Uterus (tissue), 4 donors: ENCODE measurements around the gene CTIF. TPM values are rescaled to one million over a fixed set of nuclear protein-coding genes. Genes with fewer than 3 reads are reported as not detected.

ENCODE experiments used
- DNase-seq, 2 donors: peaks; one replicate each; pipeline ENCODE4 v3.0.0-alpha.2; 2019 to 2020
- H3K27ac ChIP-seq, 2 donors: fragments of 200-600 bp; sonication (generic); 1 replicate in 1 of 2; 2 replicates in 1 of 2; pipeline ENCODE4 v1.5.1; 2016 to 2018
- H3K27me3 ChIP-seq, 2 donors: fragments of 200-600 bp; sonication (generic); one replicate each; pipeline ENCODE4 v1.5.1; 2018 to 2019; ENCODE audit warnings: control low read depth in 1 of 2
- H3K36me3 ChIP-seq, 2 donors: fragments of 200-600 bp; sonication (generic); one replicate each; pipeline ENCODE4 v1.5.1; 2019; ENCODE audit warnings: control low read depth in 1 of 2
- H3K4me1 ChIP-seq, 2 donors: fragments of 200-600 bp; sonication (generic); one replicate each; pipeline ENCODE4 v1.5.1; 2018 to 2019; ENCODE audit warnings: control low read depth in 1 of 2
- H3K4me3 ChIP-seq, 2 donors: fragments of 200-600 bp; sonication (generic); 1 replicate in 1 of 2; 2 replicates in 1 of 2; pipeline ENCODE4 v1.5.1; 2018 to 2019; ENCODE audit warnings: mild to moderate bottlenecking in 1 of 2
- H3K9me3 ChIP-seq, 2 donors: fragments of 200-600 bp; sonication (generic); one replicate each; pipeline ENCODE4 v1.5.1; 2019; ENCODE audit warnings: control low read depth in 1 of 2
- POLR2A ChIP-seq, 2 donors: fragments of 450-650 bp; IDR thresholded peaks; one replicate each; pipeline ENCODE4 v1.6.1; 2016; ENCODE audit warnings: antibody characterized with exemption in 2 of 2, mild to moderate bottlenecking in 1 of 2, moderate library complexity in 1 of 2
- intact Hi-C: fragments of 100-400 bp; cut with DNase I; formaldehyde crosslinking; loops from one replicate; pipeline ENCODE4 v1.15.1; 2023; ENCODE audit warnings: low total_unique reads
- total RNA-seq, 4 donors: library from RNA; depleted of rRNA in 3 of 4; stranded (reverse); fragments of >200 nt in 3 of 4; gene quantifications; one replicate each; pipeline versions ENCODE4 v1.1.0 to v1.2.4, GENCODE V29; 2014 to 2023
- TF ChIP-seq, protein P1 (sequence below), 4 experiments: fragments of 200-600 bp in 2 of 4; fragments of 450-650 bp in 2 of 4; sonication (generic) in 2 of 4; IDR thresholded peaks; one replicate each; pipeline ENCODE4 v1.5.1; 2016 to 2019; ENCODE audit warnings: antibody characterized with exemption in 4 of 4, mild to moderate bottlenecking in 2 of 4, moderate library complexity in 1 of 4
- donor health status: DM: yes; HTN: yes; CAD: no.

CTIF gene
- total RNA-seq, 4 donors from 2014 or later: 11.3 to 94.3 (median 48.0) TPM

DNA sequence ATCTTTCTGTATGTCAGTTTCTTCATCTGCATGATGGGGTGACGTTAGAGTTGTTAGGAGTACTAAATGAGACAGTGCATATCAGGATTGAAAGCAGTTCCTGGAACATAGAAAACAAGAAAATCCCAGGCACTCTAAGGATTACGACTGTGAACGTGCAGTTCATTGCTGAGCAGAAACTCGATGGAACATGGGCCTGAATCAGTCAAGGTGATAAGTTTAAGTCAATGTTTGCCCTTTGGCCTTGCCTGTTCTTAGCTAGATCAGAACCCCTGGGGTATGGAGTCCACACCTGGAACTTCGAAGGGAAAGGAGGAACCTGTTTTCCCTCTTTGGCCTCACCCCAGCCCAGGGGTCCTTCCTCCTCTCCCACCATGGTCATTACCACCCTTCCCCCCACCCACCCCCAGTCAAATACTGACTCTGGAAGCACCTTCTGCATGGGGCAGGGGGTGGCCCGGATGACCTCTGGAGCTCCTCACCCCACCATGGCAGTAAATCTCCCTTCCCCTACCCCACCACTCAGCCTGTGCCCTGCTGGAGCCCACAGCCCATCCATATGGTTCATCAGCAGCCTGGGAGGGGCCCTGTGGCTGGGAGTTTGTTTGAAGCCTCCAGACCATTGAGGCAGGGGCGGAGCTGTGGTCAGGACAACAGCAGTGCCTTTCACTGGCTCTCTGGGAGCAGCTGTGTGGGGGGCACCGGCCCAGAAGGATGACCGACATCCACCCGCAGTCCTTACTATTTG, 247.8 kb downstream of the CTIF start:
- no peak overlapping the region for H3K27ac ChIP-seq
- no peaks in the 10 kb centered on the region for H3K27me3 ChIP-seq
- DNase-seq: peak in 1 of 2 donors; percentile 12
- no peaks in the 10 kb centered on the region for H3K9me3 ChIP-seq
- no peaks in the 10 kb centered on the region for H3K36me3 ChIP-seq
- no peak overlapping the region for H3K4me3 ChIP-seq
- peaks cover 0 to 11% of the 10 kb centered on the region in 2 donors for H3K4me1 ChIP-seq
- intact Hi-C loops: no loop called here
- TF ChIP-seq, protein P1, sequence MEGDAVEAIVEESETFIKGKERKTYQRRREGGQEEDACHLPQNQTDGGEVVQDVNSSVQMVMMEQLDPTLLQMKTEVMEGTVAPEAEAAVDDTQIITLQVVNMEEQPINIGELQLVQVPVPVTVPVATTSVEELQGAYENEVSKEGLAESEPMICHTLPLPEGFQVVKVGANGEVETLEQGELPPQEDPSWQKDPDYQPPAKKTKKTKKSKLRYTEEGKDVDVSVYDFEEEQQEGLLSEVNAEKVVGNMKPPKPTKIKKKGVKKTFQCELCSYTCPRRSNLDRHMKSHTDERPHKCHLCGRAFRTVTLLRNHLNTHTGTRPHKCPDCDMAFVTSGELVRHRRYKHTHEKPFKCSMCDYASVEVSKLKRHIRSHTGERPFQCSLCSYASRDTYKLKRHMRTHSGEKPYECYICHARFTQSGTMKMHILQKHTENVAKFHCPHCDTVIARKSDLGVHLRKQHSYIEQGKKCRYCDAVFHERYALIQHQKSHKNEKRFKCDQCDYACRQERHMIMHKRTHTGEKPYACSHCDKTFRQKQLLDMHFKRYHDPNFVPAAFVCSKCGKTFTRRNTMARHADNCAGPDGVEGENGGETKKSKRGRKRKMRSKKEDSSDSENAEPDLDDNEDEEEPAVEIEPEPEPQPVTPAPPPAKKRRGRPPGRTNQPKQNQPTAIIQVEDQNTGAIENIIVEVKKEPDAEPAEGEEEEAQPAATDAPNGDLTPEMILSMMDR (IDR thresholded peaks at IDR 0.05): no peak
- TF ChIP-seq POLR2A (IDR thresholded peaks at IDR 0.05): no peak

DNA sequence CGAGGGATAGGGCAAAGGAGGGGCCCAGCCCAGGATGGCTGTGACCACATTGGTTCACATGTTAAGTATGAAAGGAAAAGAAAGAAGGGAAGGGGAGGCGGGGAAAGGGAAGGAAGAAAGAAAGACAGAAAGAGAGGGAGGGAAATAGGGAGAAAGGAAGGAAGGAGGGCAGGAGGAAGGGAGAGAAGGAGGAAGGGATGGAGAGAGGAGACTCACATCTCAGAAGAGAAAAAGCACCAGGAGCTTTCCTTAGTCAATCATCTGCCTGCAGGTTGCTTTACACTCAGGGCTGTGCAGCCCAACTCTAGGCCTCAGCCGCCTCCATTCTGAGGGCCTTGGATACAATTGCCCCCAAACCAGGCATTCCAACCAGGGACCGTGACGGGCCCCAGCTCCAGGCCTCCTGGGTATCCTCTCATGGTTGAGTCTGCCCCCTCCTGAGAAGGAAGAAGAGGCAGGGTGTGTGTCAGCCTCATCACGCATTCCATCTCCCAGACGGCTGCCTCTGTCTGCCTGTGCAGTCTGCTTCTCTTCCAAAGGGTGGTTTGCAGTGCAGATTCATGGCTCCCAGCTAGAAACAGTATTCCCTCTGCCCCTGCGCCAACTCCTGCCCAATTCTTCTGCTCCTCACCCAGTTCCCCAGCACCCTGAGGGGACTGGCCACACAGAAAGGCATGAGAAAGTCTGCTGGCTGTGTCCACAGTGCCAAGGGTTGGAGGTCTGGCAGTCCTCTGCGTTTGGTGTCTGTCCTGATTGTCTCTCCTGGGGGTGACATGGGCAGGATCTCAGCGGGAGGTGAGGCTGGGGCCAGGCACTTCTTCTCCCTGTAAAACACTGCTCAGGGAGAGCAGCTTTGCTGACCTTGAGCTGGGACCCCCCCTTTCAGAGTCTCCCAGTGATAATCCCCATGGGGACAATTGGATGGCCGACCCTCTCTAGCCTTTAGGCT, 248.6 kb downstream of the CTIF start:
- Histone ChIP-seq H3K4me3 (no peak overlapping the region), H3K9me3 (no peaks in the 10 kb centered on the region), H3K27ac (no peak overlapping the region), H3K27me3 (no peaks in the 10 kb centered on the region), H3K36me3 (no peaks in the 10 kb centered on the region), H3K4me1 (peaks cover 0 to 3% of the 10 kb centered on the region in 2 donors)
- TF ChIP-seq POLR2A (IDR thresholded peaks at IDR 0.05): no peak
- TF ChIP-seq, protein P1 (IDR thresholded peaks at IDR 0.05): no peak
- intact Hi-C loops: no loop called here
- DNase-seq: peak in 1 of 2 donors; percentile 11

DNA sequence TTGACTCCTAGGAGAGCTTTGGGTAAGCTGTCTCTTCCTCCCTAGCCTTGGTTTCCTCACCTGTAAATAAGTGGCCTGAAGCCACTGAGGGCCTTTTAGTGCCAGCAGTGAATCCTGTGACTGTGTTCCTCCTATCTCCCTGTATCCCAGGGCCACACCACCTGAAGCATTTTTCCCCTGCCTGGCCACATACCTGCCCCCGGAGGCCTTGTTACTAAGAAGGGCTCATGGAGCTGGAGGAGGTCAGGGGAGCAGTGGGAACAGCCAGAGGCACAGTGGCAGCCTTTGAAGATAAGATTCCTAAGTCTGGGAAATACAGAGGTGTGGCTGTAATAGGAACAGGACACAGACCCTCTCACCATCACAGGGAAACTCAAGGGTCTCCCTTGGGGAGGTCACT, 249.5 kb downstream of the CTIF start:
- H3K4me3 ChIP-seq: no peak overlapping the region
- DNase-seq: no peak
- H3K9me3 ChIP-seq: no peaks in the 10 kb centered on the region
- intact Hi-C loops: no loop called here
- TF ChIP-seq, protein P1 (IDR thresholded peaks at IDR 0.05): no peak
- no peak for TF ChIP-seq POLR2A (IDR thresholded peaks at IDR 0.05)
- H3K27ac ChIP-seq: no peak overlapping the region
- H3K27me3 ChIP-seq: no peaks in the 10 kb centered on the region
- H3K4me1 ChIP-seq: no peaks in the 10 kb centered on the region
- no peaks in the 10 kb centered on the region for H3K36me3 ChIP-seq

DNA sequence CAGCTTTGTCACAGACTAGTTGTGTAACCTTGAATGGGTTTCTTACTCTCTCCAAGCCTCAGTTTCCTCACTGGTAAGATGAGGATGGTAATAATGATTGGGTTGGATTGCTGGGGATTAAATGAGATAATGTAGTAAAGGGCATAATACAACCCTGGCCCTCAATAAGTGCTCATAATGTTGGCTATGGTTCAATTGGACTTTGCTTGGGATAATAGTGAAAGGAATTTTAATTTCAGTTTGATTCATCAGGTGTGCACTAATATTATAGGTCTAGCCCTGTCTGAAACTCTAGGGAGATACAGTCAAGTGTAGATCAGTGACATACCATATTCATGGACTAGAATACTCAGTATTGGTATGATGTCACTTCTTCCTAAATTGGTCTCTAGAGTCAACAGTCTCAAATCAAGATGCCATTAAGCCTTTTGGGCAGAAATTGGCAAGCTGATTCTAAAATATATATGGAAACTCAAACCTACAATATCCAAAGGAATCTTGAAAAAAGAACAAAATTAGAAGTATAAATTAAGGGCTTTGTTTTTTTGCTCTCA, 250.5 kb downstream of the CTIF start:
- no peaks in the 10 kb centered on the region for H3K4me1 ChIP-seq

More for the DNA sequence above, 250.5 kb downstream of the CTIF start:
- Histone ChIP-seq H3K9me3 (no peaks in the 10 kb centered on the region), H3K27me3 (no peaks in the 10 kb centered on the region), H3K36me3 (no peaks in the 10 kb centered on the region), H3K4me3 (no peak overlapping the region), H3K27ac (no peak overlapping the region)
- TF ChIP-seq, protein P1 (IDR thresholded peaks at IDR 0.05): no peak
- no peak for TF ChIP-seq POLR2A (IDR thresholded peaks at IDR 0.05)
- DNase-seq: no peak
- intact Hi-C loops: no loop called here
